Measurements from ENCODE around the gene FGF18.

DNA sequence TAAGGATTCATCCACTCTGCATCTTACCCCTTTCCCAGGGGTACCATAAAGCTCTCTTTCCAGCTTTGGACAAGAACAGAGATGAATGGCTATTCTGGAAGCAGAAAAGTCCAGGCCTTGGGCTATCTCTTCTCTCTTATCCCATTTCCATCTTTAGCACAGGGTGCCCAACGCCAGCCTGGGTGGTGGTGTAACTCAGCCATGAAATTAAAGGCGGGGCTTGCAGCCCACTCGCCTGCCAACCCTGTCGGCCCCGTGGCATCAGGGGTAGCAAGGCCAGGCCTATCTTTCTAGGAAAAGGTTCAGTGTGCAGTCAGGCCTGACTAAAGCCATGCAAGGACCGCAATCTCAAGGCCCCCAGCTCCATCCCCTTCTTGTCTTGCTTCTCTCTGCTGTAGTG, 78.7 kb downstream of the FGF18 start:
- TF ChIP-seq, protein P1, sequence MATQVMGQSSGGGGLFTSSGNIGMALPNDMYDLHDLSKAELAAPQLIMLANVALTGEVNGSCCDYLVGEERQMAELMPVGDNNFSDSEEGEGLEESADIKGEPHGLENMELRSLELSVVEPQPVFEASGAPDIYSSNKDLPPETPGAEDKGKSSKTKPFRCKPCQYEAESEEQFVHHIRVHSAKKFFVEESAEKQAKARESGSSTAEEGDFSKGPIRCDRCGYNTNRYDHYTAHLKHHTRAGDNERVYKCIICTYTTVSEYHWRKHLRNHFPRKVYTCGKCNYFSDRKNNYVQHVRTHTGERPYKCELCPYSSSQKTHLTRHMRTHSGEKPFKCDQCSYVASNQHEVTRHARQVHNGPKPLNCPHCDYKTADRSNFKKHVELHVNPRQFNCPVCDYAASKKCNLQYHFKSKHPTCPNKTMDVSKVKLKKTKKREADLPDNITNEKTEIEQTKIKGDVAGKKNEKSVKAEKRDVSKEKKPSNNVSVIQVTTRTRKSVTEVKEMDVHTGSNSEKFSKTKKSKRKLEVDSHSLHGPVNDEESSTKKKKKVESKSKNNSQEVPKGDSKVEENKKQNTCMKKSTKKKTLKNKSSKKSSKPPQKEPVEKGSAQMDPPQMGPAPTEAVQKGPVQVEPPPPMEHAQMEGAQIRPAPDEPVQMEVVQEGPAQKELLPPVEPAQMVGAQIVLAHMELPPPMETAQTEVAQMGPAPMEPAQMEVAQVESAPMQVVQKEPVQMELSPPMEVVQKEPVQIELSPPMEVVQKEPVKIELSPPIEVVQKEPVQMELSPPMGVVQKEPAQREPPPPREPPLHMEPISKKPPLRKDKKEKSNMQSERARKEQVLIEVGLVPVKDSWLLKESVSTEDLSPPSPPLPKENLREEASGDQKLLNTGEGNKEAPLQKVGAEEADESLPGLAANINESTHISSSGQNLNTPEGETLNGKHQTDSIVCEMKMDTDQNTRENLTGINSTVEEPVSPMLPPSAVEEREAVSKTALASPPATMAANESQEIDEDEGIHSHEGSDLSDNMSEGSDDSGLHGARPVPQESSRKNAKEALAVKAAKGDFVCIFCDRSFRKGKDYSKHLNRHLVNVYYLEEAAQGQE (IDR thresholded peaks at IDR 0.05; ENCODE audit: insufficient read depth in 1 of 2, low read depth in 2 of 2, low read length in 2 of 2): no peak
- TF ChIP-seq FOXP2 (optimal IDR thresholded peaks at IDR 0.05; ENCODE audit: borderline replicate concordance, extremely low read depth, extremely low read length, insufficient read depth): no peak
- TF ChIP-seq SIN3A (IDR thresholded peaks at IDR 0.05; ENCODE audit: borderline replicate concordance, insufficient read depth, low read length): no peak
- TF ChIP-seq POLR2AphosphoS5 (IDR thresholded peaks at IDR 0.05; ENCODE audit: low read depth, low read length): no peak
- no peak for TF ChIP-seq TAF1 (IDR thresholded peaks at IDR 0.05; ENCODE audit: borderline replicate concordance, insufficient read depth, low read length)
